Measurements from ENCODE around the gene SELENOH. TPM values are rescaled to one million over a fixed set of nuclear protein-coding genes. Genes with fewer than 3 reads are reported as not detected.

SELENOH gene
- total and polyA plus RNA-seq, 2 of the 8 experiments (the other 6 are each of a cell fraction or from before 2014, with no cell fraction given), result 243 to 264 TPM

DNA sequence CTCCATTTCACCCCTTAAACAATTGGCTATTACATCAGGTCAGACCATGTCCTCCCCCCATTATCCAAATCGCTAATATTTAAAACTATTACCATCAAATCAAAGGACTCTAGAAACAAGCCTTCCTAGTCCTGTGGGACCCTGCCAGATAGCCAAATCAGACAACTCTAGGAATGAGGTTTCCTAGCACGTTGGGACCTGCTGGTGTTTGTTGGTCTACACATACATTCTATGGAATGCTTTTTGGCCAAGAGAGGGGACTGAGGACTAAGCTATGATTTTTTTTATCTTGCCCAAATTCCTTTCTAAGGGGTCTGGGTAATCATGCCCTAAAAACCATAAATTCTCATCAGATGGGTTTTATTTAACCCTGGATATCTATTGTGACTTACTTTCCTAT is 14.1 kb upstream of the SELENOH start:
- Histone ChIP-seq H2BK120ac (replicated peaks; ENCODE audit: low read depth, low read length) (no peak overlapping the region), H2AFZ (ENCODE audit: low read length) (no peak overlapping the region), H3K9me3 (ENCODE audit: insufficient read depth in 2 of 2, low read depth in 1 of 2, low read length in 1 of 2) (no peaks in the 10 kb centered on the region), H2BK5ac (ENCODE audit: low read depth, low read length) (no peak overlapping the region), H3K18ac (ENCODE audit: extremely low read depth, low read length) (no peak overlapping the region), H3K9ac (replicated peaks in 1 of 4; ENCODE audit: extremely low read depth in 1 of 4, low read depth in 3 of 4, low read length in 3 of 4) (no peak overlapping the region), H3K23me2 (ENCODE audit: low read depth, low read length) (no peaks in the 10 kb centered on the region), H3K4me1 (replicated peaks in 1 of 4; ENCODE audit: control insufficient read depth in 3 of 4, insufficient read depth in 4 of 4, low read length in 3 of 4) (peaks cover 0 to 3% (median 0%) of the 10 kb centered on the region in 4 experiments; a peak in 1 of 7 replicates), H3K79me2 (ENCODE audit: control insufficient read depth in 1 of 2, insufficient read depth in 2 of 2, low read length in 2 of 2) (peaks cover 0 to 71% of the 10 kb centered on the region in 2 experiments; a peak in 2 of 4 replicates), H3K27me3 (replicated peaks in 1 of 4; ENCODE audit: control insufficient read depth in 3 of 4, extremely low read depth in 1 of 4, insufficient read depth in 3 of 4, low read length in 3 of 4) (no peaks in the 10 kb centered on the region), H4K20me1 (replicated peaks in 1 of 2; ENCODE audit: control insufficient read depth in 1 of 2, insufficient read depth in 2 of 2, low read length in 2 of 2) (peaks cover 0 to 1% of the 10 kb centered on the region in 2 experiments), H3K4ac (replicated peaks; ENCODE audit: insufficient read length, low read depth, low read length) (no peak overlapping the region), H2BK20ac (ENCODE audit: low read length) (no peak overlapping the region), H4K91ac (replicated peaks; ENCODE audit: insufficient read length, low read length) (no peak overlapping the region), H3K4me3 (ENCODE audit: extremely low read depth in 1 of 4, insufficient read depth in 2 of 4, low read depth in 3 of 4, low read length in 4 of 4) (no peak overlapping the region), H2AK5ac (ENCODE audit: low read depth, low read length) (no peak overlapping the region), H3K23ac (ENCODE audit: insufficient read length) (no peak overlapping the region), H3K36me3 (ENCODE audit: control insufficient read depth in 2 of 4, insufficient read depth in 4 of 4, low read length in 3 of 4) (no peaks in the 10 kb centered on the region; a peak in 3 of 8 replicates), H2BK12ac (ENCODE audit: low read depth, low read length) (no peak overlapping the region), H3K14ac (ENCODE audit: insufficient read length) (no peak overlapping the region), H3K79me1 (ENCODE audit: low read depth, low read length) (peaks cover 2% of the 10 kb centered on the region), H3K56ac (replicated peaks; ENCODE audit: insufficient read length, low read depth, low read length) (no peak overlapping the region), H4K5ac (ENCODE audit: insufficient read length, low read depth, low read length) (no peak overlapping the region), H4K8ac (ENCODE audit: extremely low read depth, insufficient read depth, low read length) (no peak overlapping the region), H2BK15ac (ENCODE audit: low read length) (no peak overlapping the region), H3K4me2 (ENCODE audit: insufficient read depth in 1 of 2, low read depth in 2 of 2, low read length in 2 of 2) (no peak overlapping the region), H3K27ac (ENCODE audit: low read depth, low read length) (no peak overlapping the region)
- ChIA-PET CTCF (ENCODE audit: partially characterized antibody) (interaction anchor here (2.1 kb wide), 1 partner anchor 74 kb away, joined by 6 read pairs; no protein-coding TSS in a partner anchor), POLR2A (ENCODE audit: partially characterized antibody) (interaction anchor here (1.0 to 4.1 kb wide), 5 partner anchors 9 to 51 kb away, joined by 3 to 30 read pairs (median 4); partner anchors contain the start of genes MED19, SELENOH and TMX2)
- WGBS, 2 experiments (ENCODE audit: extremely low coverage in 1 of 2, insufficient coverage in 1 of 2, insufficient read length in 1 of 2, insufficient replicate concordance in 2 of 2, low coverage in 1 of 2, low lambda C conversion rate in 2 of 2, missing lambda C conversion rate in 1 of 2), result 89% methylated on average over 2 of the region's 2 CpGs; no CpG with 5 or more reads in 1 of the 2 experiments
- no peak for FAIRE-seq
- no peak for DNase-seq (ENCODE audit: low read depth in 1 of 2, low spot score in 2 of 2)
- no peak for TF ChIP-seq NANOG (IDR thresholded peaks at IDR 0.05; ENCODE audit: insufficient read depth, low read depth, low read length, poor library complexity, severe bottlenecking)
- TF ChIP-seq TAF1 (IDR thresholded peaks at IDR 0.05; ENCODE audit: low read depth, low read length), result no peak
- no peak for TF ChIP-seq SP2 (IDR thresholded peaks at IDR 0.05; ENCODE audit: low read length)
- TF ChIP-seq GABPA (IDR thresholded peaks at IDR 0.05; ENCODE audit: borderline replicate concordance, insufficient read depth, low read length), result no peak
- TF ChIP-seq RAD21 (IDR thresholded peaks at IDR 0.05 in 1 of 2, conservative IDR thresholded peaks at IDR 0.05 in 1 of 2; ENCODE audit: low read depth in 2 of 2, low read length in 2 of 2), result no peak
- TF ChIP-seq CHD2 (IDR thresholded peaks at IDR 0.05; ENCODE audit: low read length), result no peak
- TF ChIP-seq KDM1A (IDR thresholded peaks at IDR 0.05; ENCODE audit: borderline replicate concordance, low read length), result no peak
- no peak for TF ChIP-seq SAP30 (IDR thresholded peaks at IDR 0.05; ENCODE audit: insufficient read depth, insufficient replicate concordance, low read length)
- no peak for TF ChIP-seq CBX8 (IDR thresholded peaks at IDR 0.05; ENCODE audit: borderline replicate concordance, low read depth, low read length)
- TF ChIP-seq ASH2L (IDR thresholded peaks at IDR 0.05; ENCODE audit: low read length), result no peak
- TF ChIP-seq SIN3A (conservative IDR thresholded peaks at IDR 0.05 in 1 of 2, IDR thresholded peaks at IDR 0.05 in 1 of 2; ENCODE audit: low read depth in 1 of 2, low read length in 2 of 2), result no peak
- TF ChIP-seq EZH2 (IDR thresholded peaks at IDR 0.05; ENCODE audit: low read depth, low read length, severe bottlenecking), result no peak
- TF ChIP-seq RBBP5 (IDR thresholded peaks at IDR 0.05; ENCODE audit: borderline replicate concordance, low read depth, low read length), result no peak
